ENCODE results near the gene CTDSPL. TPM values are rescaled to one million over a fixed set of nuclear protein-coding genes. Genes with fewer than 3 reads are reported as not detected.
"Not testable (repeated sequence)": the region's sequence is repeated elsewhere in the genome, so short reads cannot be mapped to it uniquely, and the experiment has no call there.

The CTDSPL gene
- total and polyA plus RNA-seq, 4 donors, result 21.3 to 48.0 (median 35.4) TPM

GRCh38 chr3:37984596-37984995 lies 122.9 kb downstream of the CTDSPL start:
- H3K4me3 ChIP-seq (ENCODE audit: low read length in 2 of 2), result no peak overlapping the region
- no peaks in the 10 kb centered on the region for H3K9me3 ChIP-seq (ENCODE audit: control insufficient read depth, low read length)
- intact Hi-C loops (cut with DNase I), result no loop called here
- H3K27ac ChIP-seq (ENCODE audit: low read depth in 1 of 2, low read length in 2 of 2), result no peak overlapping the region
- DNase-seq (peak in 1 of 2 donors; percentile 37), ATAC-seq (ENCODE audit: low FRiP score) (no peak)
- H3K4me1 ChIP-seq (ENCODE audit: control insufficient read depth in 1 of 2, insufficient read depth in 2 of 2, low read length in 2 of 2), result no peaks in the 10 kb centered on the region
- 86 to 92% methylated on average over 7 of the region's 7 CpGs for WGBS, 2 donors
- no peaks in the 10 kb centered on the region for H3K27me3 ChIP-seq (ENCODE audit: control insufficient read depth in 1 of 2, insufficient read depth in 2 of 2, low read length in 1 of 2)
- H3K36me3 ChIP-seq (ENCODE audit: control insufficient read depth in 1 of 2, insufficient read depth in 2 of 2, low read length in 1 of 2), result peaks cover 3 to 9% of the 10 kb centered on the region in 2 donors

DNA sequence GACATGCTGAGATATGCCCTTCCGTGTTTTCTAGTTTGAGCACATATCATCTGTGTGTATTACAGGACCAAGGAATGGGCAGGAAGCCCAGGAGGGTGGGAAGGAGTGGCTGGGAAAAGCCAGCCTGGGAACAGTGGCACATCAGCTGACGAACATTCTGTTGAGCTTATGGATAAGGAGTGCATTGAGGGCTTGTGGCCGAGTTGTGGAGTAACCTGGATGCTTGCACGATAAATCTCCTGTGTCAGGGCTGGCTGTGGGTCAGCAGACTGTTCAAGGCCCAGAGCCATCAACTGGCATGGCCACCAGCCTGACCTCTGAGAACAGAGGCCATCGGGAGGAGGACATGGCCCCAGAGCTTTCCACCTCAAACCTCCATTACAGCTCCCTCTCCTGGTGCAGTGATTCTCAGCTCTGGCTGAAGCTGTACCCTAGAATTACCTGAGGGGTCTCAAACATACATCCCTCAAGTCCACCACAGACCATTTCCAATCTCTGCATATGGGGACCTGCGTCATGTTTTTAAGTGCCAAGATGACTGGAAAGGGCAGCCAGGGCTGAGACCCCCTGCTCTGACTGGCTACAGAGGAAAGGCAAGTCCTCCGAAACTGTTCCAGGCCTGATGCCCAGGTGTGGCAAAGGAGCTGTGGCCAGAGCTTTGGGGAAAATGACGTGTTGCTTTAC lies 124.1 kb downstream of the CTDSPL start:
- Histone ChIP-seq H3K4me3 (ENCODE audit: low read length in 2 of 2) (no peak overlapping the region), H3K27me3 (ENCODE audit: control insufficient read depth in 1 of 2, insufficient read depth in 2 of 2, low read length in 1 of 2) (no peaks in the 10 kb centered on the region), H3K9me3 (ENCODE audit: control insufficient read depth, low read length) (no peaks in the 10 kb centered on the region), H3K27ac (ENCODE audit: low read depth in 1 of 2, low read length in 2 of 2) (no peak overlapping the region), H3K4me1 (ENCODE audit: control insufficient read depth in 1 of 2, insufficient read depth in 2 of 2, low read length in 2 of 2) (no peaks in the 10 kb centered on the region), H3K36me3 (ENCODE audit: control insufficient read depth in 1 of 2, insufficient read depth in 2 of 2, low read length in 1 of 2) (peaks cover 3 to 4% of the 10 kb centered on the region in 2 donors)
- DNase-seq (peak in 1 of 2 donors; percentile 41), ATAC-seq (ENCODE audit: low FRiP score) (no peak)
- WGBS, 2 donors, result 49 to 55% methylated on average over 8 of the region's 8 CpGs
- intact Hi-C loops (cut with DNase I), result no loop called here

GRCh38 chr3:37986479-37987314 lies 125.0 kb downstream of the CTDSPL start:
- no peak overlapping the region for H3K4me3 ChIP-seq (ENCODE audit: low read length in 2 of 2)
- intact Hi-C loops (cut with DNase I), result no loop called here
- DNase-seq (peak in 1 of 2 donors; percentile 62), ATAC-seq (ENCODE audit: low FRiP score) (no peak)
- H3K27me3 ChIP-seq (ENCODE audit: control insufficient read depth in 1 of 2, insufficient read depth in 2 of 2, low read length in 1 of 2), result no peaks in the 10 kb centered on the region
- WGBS, 2 donors, result 82 to 87% methylated on average over 12 of the region's 12 CpGs
- peaks cover 3% of the 10 kb centered on the region in 2 donors for H3K36me3 ChIP-seq (ENCODE audit: control insufficient read depth in 1 of 2, insufficient read depth in 2 of 2, low read length in 1 of 2)
- no peaks in the 10 kb centered on the region for H3K4me1 ChIP-seq (ENCODE audit: control insufficient read depth in 1 of 2, insufficient read depth in 2 of 2, low read length in 2 of 2)
- no peaks in the 10 kb centered on the region for H3K9me3 ChIP-seq (ENCODE audit: control insufficient read depth, low read length)
- no peak overlapping the region for H3K27ac ChIP-seq (ENCODE audit: low read depth in 1 of 2, low read length in 2 of 2)

DNA sequence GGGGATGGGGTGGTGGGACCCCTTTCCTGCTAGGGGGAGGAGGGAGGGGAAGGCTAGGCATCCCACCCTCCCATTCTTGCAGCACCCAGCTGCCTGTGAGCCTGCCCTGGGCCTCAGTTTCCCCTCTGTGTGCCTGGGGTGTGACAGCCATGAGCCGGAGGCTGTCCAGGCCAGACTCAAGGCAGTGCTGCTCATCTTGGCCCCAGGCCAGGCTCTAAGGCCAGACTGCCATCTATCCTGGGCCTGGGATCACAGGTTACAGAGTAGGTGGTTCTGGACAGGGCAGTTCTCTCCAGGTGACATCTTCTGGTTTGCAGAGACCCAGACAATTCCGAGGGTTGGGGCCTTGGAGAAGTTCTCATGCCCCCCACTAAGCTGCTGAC lies 125.6 kb downstream of the CTDSPL start:
- no peaks in the 10 kb centered on the region for H3K9me3 ChIP-seq (ENCODE audit: control insufficient read depth, low read length)
- no peaks in the 10 kb centered on the region for H3K4me1 ChIP-seq (ENCODE audit: control insufficient read depth in 1 of 2, insufficient read depth in 2 of 2, low read length in 2 of 2)
- peaks cover 0 to 2% of the 10 kb centered on the region in 2 donors for H3K36me3 ChIP-seq (ENCODE audit: control insufficient read depth in 1 of 2, insufficient read depth in 2 of 2, low read length in 1 of 2)
- intact Hi-C loops (cut with DNase I), result no loop called here
- WGBS, 2 donors, result 83 to 87% methylated on average over 2 of the region's 2 CpGs
- no peak overlapping the region for H3K27ac ChIP-seq (ENCODE audit: low read depth in 1 of 2, low read length in 2 of 2)
- H3K27me3 ChIP-seq (ENCODE audit: control insufficient read depth in 1 of 2, insufficient read depth in 2 of 2, low read length in 1 of 2), result no peaks in the 10 kb centered on the region
- peak in 1 of 2 donors; percentile 75 for DNase-seq
- no peak overlapping the region for H3K4me3 ChIP-seq (ENCODE audit: low read length in 2 of 2)
- ATAC-seq (ENCODE audit: low FRiP score), result no peak

DNA sequence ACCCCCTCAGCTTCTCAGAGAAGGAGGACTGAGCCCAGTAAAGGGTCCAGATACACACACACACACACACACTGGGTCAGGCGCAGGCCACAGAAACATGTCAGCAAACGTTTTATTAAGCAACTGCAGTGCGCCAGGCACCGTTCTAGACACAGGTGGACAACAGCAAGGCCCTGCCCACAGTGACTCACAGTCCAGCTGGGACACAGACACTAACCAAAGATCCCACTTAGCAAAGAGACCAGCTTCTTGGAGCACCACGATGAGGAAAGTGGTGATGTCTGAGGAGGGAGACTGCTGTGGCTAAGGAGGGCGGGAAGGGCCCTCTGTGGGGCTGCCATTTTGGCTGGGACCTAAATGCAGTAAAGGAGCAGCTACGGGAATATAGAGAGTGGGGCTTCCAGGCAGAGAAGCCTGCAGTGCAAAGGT lies 126.1 kb downstream of the CTDSPL start:
- ATAC-seq (ENCODE audit: low FRiP score) (no peak), DNase-seq (peak in 1 of 2 donors; percentile 55)
- intact Hi-C loops (cut with DNase I), result no loop called here
- Histone ChIP-seq H3K4me1 (ENCODE audit: control insufficient read depth in 1 of 2, insufficient read depth in 2 of 2, low read length in 2 of 2) (no peaks in the 10 kb centered on the region), H3K36me3 (ENCODE audit: control insufficient read depth in 1 of 2, insufficient read depth in 2 of 2, low read length in 1 of 2) (peaks cover 0 to 2% of the 10 kb centered on the region in 2 donors), H3K9me3 (ENCODE audit: control insufficient read depth, low read length) (no peaks in the 10 kb centered on the region), H3K27me3 (ENCODE audit: control insufficient read depth in 1 of 2, insufficient read depth in 2 of 2, low read length in 1 of 2) (no peaks in the 10 kb centered on the region), H3K27ac (ENCODE audit: low read depth in 1 of 2, low read length in 2 of 2) (no peak overlapping the region), H3K4me3 (ENCODE audit: low read length in 2 of 2) (no peak overlapping the region)
- WGBS, 2 donors, result 87 to 92% methylated on average over 7 of the region's 7 CpGs

DNA sequence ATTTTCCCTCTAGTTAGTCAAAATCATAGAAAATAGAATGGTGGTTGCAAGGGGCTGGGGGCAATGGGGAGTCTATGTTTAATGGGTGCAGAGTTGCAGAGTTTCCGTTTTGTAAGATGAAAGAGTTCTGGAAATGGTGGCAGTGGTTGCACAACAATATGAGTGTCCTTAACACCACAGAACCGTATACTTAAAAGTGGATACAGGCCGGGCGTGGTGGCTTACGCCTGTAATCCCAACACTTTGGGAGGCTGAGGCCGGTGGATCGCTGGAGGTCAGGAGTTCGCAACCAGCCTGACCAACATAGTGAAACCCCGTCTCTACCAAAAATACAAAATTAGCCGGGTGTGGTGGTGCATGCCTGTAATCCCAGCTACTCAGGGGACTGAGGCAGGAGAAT lies 126.7 kb downstream of the CTDSPL start:
- H3K36me3 ChIP-seq (ENCODE audit: control insufficient read depth in 1 of 2, insufficient read depth in 2 of 2, low read length in 1 of 2); H3K4me3 ChIP-seq (ENCODE audit: low read length in 2 of 2); H3K4me1 ChIP-seq (ENCODE audit: control insufficient read depth in 1 of 2, insufficient read depth in 2 of 2, low read length in 2 of 2); ATAC-seq (ENCODE audit: low FRiP score); DNase-seq; H3K27me3 ChIP-seq (ENCODE audit: control insufficient read depth in 1 of 2, insufficient read depth in 2 of 2, low read length in 1 of 2); H3K27ac ChIP-seq (ENCODE audit: low read depth in 1 of 2, low read length in 2 of 2); intact Hi-C loops (cut with DNase I); H3K9me3 ChIP-seq (ENCODE audit: control insufficient read depth, low read length): not testable (repeated sequence)
- 94% methylated on average over 10 of the region's 10 CpGs for WGBS, 2 donors

GRCh38 chr3:37988931-37989525 lies 127.3 kb downstream of the CTDSPL start:
- intact Hi-C loops (cut with DNase I), result no loop called here
- H3K4me3 ChIP-seq (ENCODE audit: low read length in 2 of 2), result no peak overlapping the region
- no peaks in the 10 kb centered on the region for H3K9me3 ChIP-seq (ENCODE audit: control insufficient read depth, low read length)
- DNase-seq, result peak in 1 of 2 donors; percentile 34
- 86 to 88% methylated on average over 15 of the region's 15 CpGs for WGBS, 2 donors
- ATAC-seq (ENCODE audit: low FRiP score), result no peak
- no peaks in the 10 kb centered on the region for H3K4me1 ChIP-seq (ENCODE audit: control insufficient read depth in 1 of 2, insufficient read depth in 2 of 2, low read length in 2 of 2)
- no peak overlapping the region for H3K27ac ChIP-seq (ENCODE audit: low read depth in 1 of 2, low read length in 2 of 2)
- H3K27me3 ChIP-seq (ENCODE audit: control insufficient read depth in 1 of 2, insufficient read depth in 2 of 2, low read length in 1 of 2), result no peaks in the 10 kb centered on the region
- no peaks in the 10 kb centered on the region for H3K36me3 ChIP-seq (ENCODE audit: control insufficient read depth in 1 of 2, insufficient read depth in 2 of 2, low read length in 1 of 2)

DNA sequence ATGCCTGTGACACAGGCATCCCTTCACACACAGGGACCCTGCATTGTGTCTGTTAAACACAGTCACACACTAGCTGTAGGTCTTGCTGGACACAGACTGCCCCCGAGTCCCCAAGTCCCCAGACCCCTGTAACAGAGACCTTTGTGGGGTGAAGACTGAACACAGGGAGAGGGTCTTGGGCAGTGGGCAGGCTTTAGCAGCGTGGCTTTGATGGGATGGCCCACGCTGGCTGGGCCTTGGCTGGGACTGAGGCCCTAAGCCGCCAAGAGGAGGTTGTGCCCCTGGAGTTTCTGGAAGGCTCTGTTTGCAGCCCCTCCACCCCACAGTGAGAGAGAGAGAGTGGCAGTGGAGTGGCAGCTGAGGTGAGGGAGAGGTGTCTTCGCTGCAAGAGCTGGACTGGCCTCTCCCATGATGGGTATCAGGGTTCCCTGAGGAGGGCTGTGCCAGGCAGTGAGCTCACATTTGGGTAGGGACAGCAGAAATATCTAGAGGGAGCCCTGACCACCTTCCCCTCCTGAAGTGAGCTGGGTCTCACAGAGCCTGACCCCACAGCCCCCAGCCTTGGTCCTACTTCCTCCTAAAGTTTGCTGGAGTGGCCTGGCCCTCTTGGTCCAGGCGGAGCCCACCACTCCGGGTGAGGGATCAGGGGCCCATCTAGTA lies 128.3 kb downstream of the CTDSPL start:
- intact Hi-C loops (cut with DNase I), result no loop called here
- ATAC-seq (ENCODE audit: low FRiP score) (no peak), DNase-seq (peak in 1 of 2 donors; percentile 32)
- no peaks in the 10 kb centered on the region for H3K36me3 ChIP-seq (ENCODE audit: control insufficient read depth in 1 of 2, insufficient read depth in 2 of 2, low read length in 1 of 2)
- no peak overlapping the region for H3K4me3 ChIP-seq (ENCODE audit: low read length in 2 of 2)
- no peaks in the 10 kb centered on the region for H3K4me1 ChIP-seq (ENCODE audit: control insufficient read depth in 1 of 2, insufficient read depth in 2 of 2, low read length in 2 of 2)
- whole genome bisulfite sequencing, 2 donors, result 92 to 96% methylated on average over 7 of the region's 7 CpGs
- no peaks in the 10 kb centered on the region for H3K9me3 ChIP-seq (ENCODE audit: control insufficient read depth, low read length)
- no peak overlapping the region for H3K27ac ChIP-seq (ENCODE audit: low read depth in 1 of 2, low read length in 2 of 2)
- H3K27me3 ChIP-seq (ENCODE audit: control insufficient read depth in 1 of 2, insufficient read depth in 2 of 2, low read length in 1 of 2), result no peaks in the 10 kb centered on the region
